ENCODE results near the gene GALK2.

The GALK2 gene

DNA sequence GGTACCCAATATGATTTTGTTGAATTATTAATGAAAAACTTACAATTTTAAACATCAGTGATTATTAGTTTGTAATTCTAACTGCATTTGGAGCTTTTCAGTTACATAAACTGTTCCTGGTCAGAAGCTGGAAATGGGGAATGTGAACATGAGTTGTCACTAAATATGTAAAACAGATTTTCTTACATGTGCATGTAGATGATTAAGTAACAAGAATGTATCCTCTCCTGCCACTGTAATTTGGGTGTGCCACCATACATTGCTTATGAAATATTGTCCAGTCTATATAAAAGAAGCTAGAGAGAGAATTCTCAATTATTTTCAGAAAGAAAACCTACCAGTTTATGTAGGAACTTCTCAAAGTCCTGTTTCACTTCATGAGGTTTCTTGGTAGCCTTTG is 161.4 kb downstream of the GALK2 start:
- Histone ChIP-seq H4K20me1 (ENCODE audit: insufficient read depth, low read length, poor library complexity, severe bottlenecking) (no peaks in the 10 kb centered on the region), H3K9ac (ENCODE audit: low read depth, low read length, poor library complexity, severe bottlenecking) (no peak overlapping the region), H3F3A (ENCODE audit: low read depth) (no peaks in the 10 kb centered on the region), H3K36me3 (ENCODE audit: insufficient read depth, low read length) (no peaks in the 10 kb centered on the region), H3K27me3 (ENCODE audit: insufficient read depth, low read length, poor library complexity, severe bottlenecking) (no peaks in the 10 kb centered on the region), H3K9me3 (ENCODE audit: insufficient read depth, low read depth, low read length) (no peaks in the 10 kb centered on the region), H3K4me1 (ENCODE audit: insufficient read depth, low read length, poor library complexity, severe bottlenecking) (no peaks in the 10 kb centered on the region), H3K4me2 (ENCODE audit: low read depth, low read length, poor library complexity, severe bottlenecking) (no peak overlapping the region), H2AFZ (ENCODE audit: low read length) (no peak overlapping the region), H3K9me2 (replicated peaks; ENCODE audit: low read depth, low read length) (no peaks in the 10 kb centered on the region), H3K79me2 (ENCODE audit: insufficient read depth, low read length) (no peaks in the 10 kb centered on the region), H3K4me3 (ENCODE audit: low read length, poor library complexity, severe bottlenecking) (no peak overlapping the region)
- no peak for TF ChIP-seq CTCF (conservative IDR thresholded peaks at IDR 0.05; ENCODE audit: low read length)
- TF ChIP-seq EZH2phosphoT487 (IDR thresholded peaks at IDR 0.05; ENCODE audit: borderline replicate concordance): no peak

DNA sequence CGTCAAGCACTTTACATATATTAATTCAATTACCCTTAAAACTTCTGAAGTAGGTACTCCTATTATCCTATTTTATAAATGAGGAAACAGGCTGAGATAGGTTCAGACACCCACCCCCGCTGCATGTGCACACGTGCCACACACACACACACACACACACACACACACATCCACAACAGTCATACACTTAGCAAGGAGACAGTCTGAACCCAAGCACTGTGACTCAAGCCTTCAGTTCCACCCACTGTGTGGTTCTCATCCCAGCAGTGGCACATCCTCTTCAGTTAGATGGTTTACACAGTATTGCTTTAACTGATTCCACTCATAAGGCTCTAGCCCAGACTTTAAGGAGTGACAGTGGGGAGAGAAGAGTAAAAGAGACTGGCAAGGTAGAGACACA is 161.9 kb downstream of the GALK2 start:
- no peak overlapping the region for H3K9ac ChIP-seq (ENCODE audit: low read depth, low read length, poor library complexity, severe bottlenecking)
- H3K9me3 ChIP-seq (ENCODE audit: insufficient read depth, low read depth, low read length): no peaks in the 10 kb centered on the region
- no peaks in the 10 kb centered on the region for H3K4me1 ChIP-seq (ENCODE audit: insufficient read depth, low read length, poor library complexity, severe bottlenecking)
- TF ChIP-seq EZH2phosphoT487 (IDR thresholded peaks at IDR 0.05; ENCODE audit: borderline replicate concordance): no peak
- TF ChIP-seq CTCF (conservative IDR thresholded peaks at IDR 0.05; ENCODE audit: low read length): no peak
- no peak overlapping the region for H3K4me2 ChIP-seq (ENCODE audit: low read depth, low read length, poor library complexity, severe bottlenecking)
- H3K9me2 ChIP-seq (replicated peaks; ENCODE audit: low read depth, low read length): no peaks in the 10 kb centered on the region
- no peaks in the 10 kb centered on the region for H3F3A ChIP-seq (ENCODE audit: low read depth)
- H2AFZ ChIP-seq (ENCODE audit: low read length): no peak overlapping the region
- no peaks in the 10 kb centered on the region for H4K20me1 ChIP-seq (ENCODE audit: insufficient read depth, low read length, poor library complexity, severe bottlenecking)
- no peaks in the 10 kb centered on the region for H3K36me3 ChIP-seq (ENCODE audit: insufficient read depth, low read length)
- H3K27me3 ChIP-seq (ENCODE audit: insufficient read depth, low read length, poor library complexity, severe bottlenecking): no peaks in the 10 kb centered on the region
- H3K4me3 ChIP-seq (ENCODE audit: low read length, poor library complexity, severe bottlenecking): no peak overlapping the region
- no peaks in the 10 kb centered on the region for H3K79me2 ChIP-seq (ENCODE audit: insufficient read depth, low read length)

DNA sequence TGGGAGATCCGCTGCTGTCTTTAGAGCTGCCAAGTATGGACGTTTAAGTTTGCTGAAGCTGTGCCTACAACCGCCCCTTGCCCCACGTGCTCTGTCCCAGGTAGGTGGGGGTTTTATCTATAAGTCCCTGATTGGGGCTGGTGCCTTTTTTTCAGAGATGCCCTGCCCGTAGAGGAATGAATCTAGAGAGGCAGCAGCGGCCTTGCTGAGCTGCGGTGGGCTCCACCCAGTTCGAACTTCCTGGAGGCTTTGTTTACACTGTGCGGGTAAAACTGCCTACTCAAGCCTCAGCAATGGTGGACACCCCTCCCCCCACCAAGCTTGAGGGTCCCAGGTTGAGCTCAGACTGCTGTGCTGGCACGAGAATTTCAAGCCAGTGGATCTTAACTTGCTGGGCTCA is 169.6 kb downstream of the GALK2 start:
- H3K4me2 ChIP-seq (ENCODE audit: low read depth, low read length, poor library complexity, severe bottlenecking): no peak overlapping the region
- no peak overlapping the region for H2AFZ ChIP-seq (ENCODE audit: low read length)
- no peak overlapping the region for H3K4me3 ChIP-seq (ENCODE audit: low read length, poor library complexity, severe bottlenecking)
- TF ChIP-seq CTCF (conservative IDR thresholded peaks at IDR 0.05; ENCODE audit: low read length): no peak
- TF ChIP-seq EZH2phosphoT487 (IDR thresholded peaks at IDR 0.05; ENCODE audit: borderline replicate concordance): no peak
- H3F3A ChIP-seq (ENCODE audit: low read depth): no peaks in the 10 kb centered on the region
- no peaks in the 10 kb centered on the region for H3K79me2 ChIP-seq (ENCODE audit: insufficient read depth, low read length)
- no peaks in the 10 kb centered on the region for H3K4me1 ChIP-seq (ENCODE audit: insufficient read depth, low read length, poor library complexity, severe bottlenecking)
- no peak overlapping the region for H3K9ac ChIP-seq (ENCODE audit: low read depth, low read length, poor library complexity, severe bottlenecking)
- no peaks in the 10 kb centered on the region for H3K36me3 ChIP-seq (ENCODE audit: insufficient read depth, low read length)
- H3K27me3 ChIP-seq (ENCODE audit: insufficient read depth, low read length, poor library complexity, severe bottlenecking): no peaks in the 10 kb centered on the region
- no peaks in the 10 kb centered on the region for H4K20me1 ChIP-seq (ENCODE audit: insufficient read depth, low read length, poor library complexity, severe bottlenecking)
- H3K9me3 ChIP-seq (ENCODE audit: insufficient read depth, low read depth, low read length): no peaks in the 10 kb centered on the region
- no peaks in the 10 kb centered on the region for H3K9me2 ChIP-seq (replicated peaks; ENCODE audit: low read depth, low read length)

Data from Loucy (cell line).